ENCODE data around the gene IDH2.

DNA sequence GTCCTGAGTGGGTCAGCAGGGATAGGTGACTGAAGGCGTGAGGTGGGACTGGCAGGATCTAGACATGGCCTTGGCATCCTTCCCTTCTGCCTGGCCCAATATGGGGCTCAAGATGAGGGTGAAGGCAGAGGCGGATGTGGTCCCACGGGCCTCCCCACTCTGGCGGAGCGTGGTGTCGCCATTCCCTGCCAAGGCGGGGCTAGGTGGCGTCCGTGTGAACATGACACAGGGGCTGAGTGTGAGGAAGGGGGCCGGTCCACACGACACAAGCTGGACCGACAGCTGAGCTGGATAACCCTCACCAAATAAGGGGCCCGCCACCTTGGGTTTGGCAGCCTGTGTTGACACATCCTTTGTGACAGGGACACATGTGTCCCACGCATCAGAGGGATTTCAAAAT lies 58.1 kb downstream of the IDH2 start:
- TF ChIP-seq EZH2phosphoT487 (IDR thresholded peaks at IDR 0.05; ENCODE audit: insufficient read depth, low read depth) (no peak), EZH2 (IDR thresholded peaks at IDR 0.05; ENCODE audit: insufficient read depth, poor library complexity, severe bottlenecking) (no peak)
